DND-41 (cell line): Measurements from ENCODE around the gene HDAC4.

Experiments
- ATAC-seq: fragments of 200-7000 bp; cut with Tn5 transposase; 3 replicates; pipeline ENCODE4 v1.9.1; 2021; ENCODE audit warnings: low read depth; ENCODE audit not compliant: insufficient read depth
- DNase-seq: peaks from one replicate; pipeline ENCODE4 v3.0.0-alpha.2; 2020
- H2AFZ ChIP-seq: 2 replicates; pipeline ENCODE4 v1.6.0; 2012; ENCODE audit warnings: low read depth, low read length
- H3K27ac ChIP-seq: 2 replicates; pipeline ENCODE4 v1.5.1; 2012; ENCODE audit warnings: low read length, inconsistent platforms
- H3K27me3 ChIP-seq: fragments of 200-600 bp; sonication (generic); 2 replicates; pipeline ENCODE4 v1.6.0; 2012; ENCODE audit warnings: low read length, mild to moderate bottlenecking, inconsistent platforms; ENCODE audit not compliant: insufficient read depth, poor library complexity
- H3K36me3 ChIP-seq: 2 replicates; pipeline ENCODE4 v1.5.1; 2012; ENCODE audit warnings: low read length, inconsistent platforms; ENCODE audit not compliant: insufficient read depth
- H3K4me1 ChIP-seq: 2 replicates; pipeline ENCODE4 v1.5.1; 2012; ENCODE audit warnings: mild to moderate bottlenecking, low read length; ENCODE audit not compliant: insufficient read depth
- H3K4me2 ChIP-seq: 2 replicates; pipeline ENCODE4 v1.6.0; 2012; ENCODE audit warnings: mild to moderate bottlenecking, moderate library complexity, low read length, inconsistent platforms; ENCODE audit not compliant: insufficient read depth
- H3K4me3 ChIP-seq, 2 experiments: fragments of 200-600 bp in 1 of 2; shearing (Covaris generic) in 1 of 2; 2 replicates each; pipeline ENCODE4 v1.5.1; 2012 to 2016; ENCODE audit warnings: inconsistent platforms in 2 of 2, low read length in 2 of 2, mild to moderate bottlenecking in 2 of 2, low read depth in 1 of 2, moderate library complexity in 1 of 2
- H3K79me2 ChIP-seq: 2 replicates; pipeline ENCODE4 v1.6.0; 2012; ENCODE audit warnings: low read length, inconsistent platforms; ENCODE audit not compliant: insufficient read depth
- H3K9ac ChIP-seq: 2 replicates; pipeline ENCODE4 v1.6.0; 2012; ENCODE audit warnings: low read depth, mild to moderate bottlenecking, inconsistent platforms, low read length, moderate library complexity
- H3K9me3 ChIP-seq: 2 replicates; pipeline ENCODE4 v1.5.1; 2012; ENCODE audit warnings: low read length, moderate library complexity, mild to moderate bottlenecking, inconsistent platforms; ENCODE audit not compliant: insufficient read depth, severe bottlenecking
- H4K20me1 ChIP-seq: 2 replicates; pipeline ENCODE4 v1.6.0; 2012; ENCODE audit warnings: low read length; ENCODE audit not compliant: insufficient read depth
- EZH2 ChIP-seq: IDR thresholded peaks from 3 replicates; pipeline ENCODE4 v1.6.1; 2012; ENCODE audit warnings: borderline replicate concordance, low read depth, mild to moderate bottlenecking, moderate library complexity, low read length, inconsistent platforms; ENCODE audit not compliant: severe bottlenecking
- TF ChIP-seq, protein P1 (sequence below): IDR thresholded peaks from 2 replicates; pipeline ENCODE4 v1.5.1; 2012; ENCODE audit warnings: borderline replicate concordance, low read length, moderate library complexity, mild to moderate bottlenecking; ENCODE audit not compliant: poor library complexity, severe bottlenecking; ENCODE audit errors: extremely low read depth

The HDAC4 gene

DNA sequence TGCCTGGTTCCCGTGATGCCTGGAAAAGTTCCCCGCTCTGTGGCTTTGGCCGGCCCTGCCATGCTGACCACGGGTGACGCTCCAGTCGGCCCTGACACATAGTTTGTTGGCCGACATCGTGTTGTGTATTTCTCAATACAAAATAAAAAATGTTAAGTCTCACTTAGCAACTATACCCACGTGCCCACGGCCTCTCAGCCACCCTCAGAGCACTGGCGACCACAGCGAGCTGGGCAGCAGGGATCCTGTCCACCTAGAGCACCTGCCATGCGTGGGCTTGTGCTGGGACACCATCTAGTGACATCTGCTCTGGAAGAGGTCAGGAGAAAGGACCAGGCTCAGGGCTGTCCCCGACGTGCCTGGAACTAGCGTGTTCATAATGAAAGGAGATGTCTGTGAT is 261.7 kb downstream of the HDAC4 start:
- no peak overlapping the region for H3K9ac ChIP-seq
- H3K36me3 ChIP-seq = peaks cover 99% of the 10 kb centered on the region
- H2AFZ ChIP-seq = no peak overlapping the region
- no peaks in the 10 kb centered on the region for H3K27me3 ChIP-seq
- TF ChIP-seq EZH2 = no peak
- TF ChIP-seq, protein P1, sequence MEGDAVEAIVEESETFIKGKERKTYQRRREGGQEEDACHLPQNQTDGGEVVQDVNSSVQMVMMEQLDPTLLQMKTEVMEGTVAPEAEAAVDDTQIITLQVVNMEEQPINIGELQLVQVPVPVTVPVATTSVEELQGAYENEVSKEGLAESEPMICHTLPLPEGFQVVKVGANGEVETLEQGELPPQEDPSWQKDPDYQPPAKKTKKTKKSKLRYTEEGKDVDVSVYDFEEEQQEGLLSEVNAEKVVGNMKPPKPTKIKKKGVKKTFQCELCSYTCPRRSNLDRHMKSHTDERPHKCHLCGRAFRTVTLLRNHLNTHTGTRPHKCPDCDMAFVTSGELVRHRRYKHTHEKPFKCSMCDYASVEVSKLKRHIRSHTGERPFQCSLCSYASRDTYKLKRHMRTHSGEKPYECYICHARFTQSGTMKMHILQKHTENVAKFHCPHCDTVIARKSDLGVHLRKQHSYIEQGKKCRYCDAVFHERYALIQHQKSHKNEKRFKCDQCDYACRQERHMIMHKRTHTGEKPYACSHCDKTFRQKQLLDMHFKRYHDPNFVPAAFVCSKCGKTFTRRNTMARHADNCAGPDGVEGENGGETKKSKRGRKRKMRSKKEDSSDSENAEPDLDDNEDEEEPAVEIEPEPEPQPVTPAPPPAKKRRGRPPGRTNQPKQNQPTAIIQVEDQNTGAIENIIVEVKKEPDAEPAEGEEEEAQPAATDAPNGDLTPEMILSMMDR = no peak
- no peak overlapping the region for H3K27ac ChIP-seq
- no peak overlapping the region for H3K4me2 ChIP-seq
- peaks cover 92% of the 10 kb centered on the region for H3K79me2 ChIP-seq
- no peaks in the 10 kb centered on the region for H3K4me1 ChIP-seq
- no peaks in the 10 kb centered on the region for H3K9me3 ChIP-seq
- DNase-seq = no peak
- ATAC-seq = no peak
- H4K20me1 ChIP-seq = peaks cover 80% of the 10 kb centered on the region
- no peak overlapping the region for H3K4me3 ChIP-seq

DNA sequence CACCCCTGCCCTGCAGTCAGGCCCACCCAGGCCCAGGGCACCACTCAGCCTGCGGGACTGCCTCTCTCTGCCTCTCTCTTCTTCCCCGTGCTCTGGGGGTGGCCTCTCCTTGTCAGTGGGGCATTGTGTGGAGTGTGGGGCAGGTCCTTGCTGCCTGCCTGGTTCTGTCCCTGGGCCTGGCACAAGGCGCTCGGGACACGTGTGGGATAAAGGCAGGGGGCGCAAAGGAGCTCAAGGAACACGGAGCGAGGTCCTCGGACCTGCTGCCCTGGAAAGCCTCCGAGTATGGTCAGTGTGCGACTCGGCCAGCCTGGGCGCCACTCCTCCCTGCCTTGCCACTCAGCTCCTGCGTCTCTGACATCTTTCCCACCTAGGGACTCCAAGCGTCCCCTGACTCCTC is 262.2 kb downstream of the HDAC4 start:
- Histone ChIP-seq H3K27me3 (no peaks in the 10 kb centered on the region), H3K9me3 (no peaks in the 10 kb centered on the region), H3K9ac (no peak overlapping the region), H3K4me2 (no peak overlapping the region), H3K4me3 (no peak overlapping the region), H4K20me1 (peaks cover 80% of the 10 kb centered on the region), H3K4me1 (no peaks in the 10 kb centered on the region), H3K27ac (no peak overlapping the region), H2AFZ (no peak overlapping the region), H3K79me2 (peaks cover 90% of the 10 kb centered on the region), H3K36me3 (peaks cover 99% of the 10 kb centered on the region)
- TF ChIP-seq, protein P1 = no peak
- no peak for TF ChIP-seq EZH2
- DNase-seq (no peak), ATAC-seq (0 out of 3 replicates have a peak, but pooled peaks have one; percentile 8)

DNA sequence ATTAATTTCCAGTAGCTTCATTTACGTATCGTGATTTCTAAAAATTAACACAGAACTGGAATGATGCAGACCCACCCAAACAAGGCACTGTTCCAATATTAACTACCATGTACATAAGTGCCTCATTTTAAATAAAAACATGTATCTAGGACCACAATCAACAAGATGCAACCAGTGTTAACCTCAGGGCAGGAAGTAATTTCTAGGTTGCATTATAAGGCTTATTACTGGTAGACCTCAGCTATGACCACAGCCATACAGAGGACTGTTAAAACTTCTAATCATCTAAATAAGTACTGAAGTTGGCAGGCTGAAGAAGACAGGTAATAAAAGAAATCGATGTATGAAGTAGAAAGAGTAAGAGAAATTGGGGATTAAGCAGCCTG is 262.9 kb downstream of the HDAC4 start:
- no peak for TF ChIP-seq EZH2
- TF ChIP-seq, protein P1 = no peak
- peaks cover 99% of the 10 kb centered on the region for H3K36me3 ChIP-seq

More for the DNA sequence above, 262.9 kb downstream of the HDAC4 start:
- H3K4me2 ChIP-seq = no peak overlapping the region
- no peak for ATAC-seq
- H3K4me3 ChIP-seq = no peak overlapping the region
- DNase-seq = no peak
- H3K79me2 ChIP-seq = peaks cover 89% of the 10 kb centered on the region
- H3K4me1 ChIP-seq = no peaks in the 10 kb centered on the region
- H3K27ac ChIP-seq = no peak overlapping the region
- H3K27me3 ChIP-seq = no peaks in the 10 kb centered on the region
- no peaks in the 10 kb centered on the region for H3K9me3 ChIP-seq
- H4K20me1 ChIP-seq = peaks cover 78% of the 10 kb centered on the region
- no peak overlapping the region for H3K9ac ChIP-seq
- no peak overlapping the region for H2AFZ ChIP-seq
